Measurements from ENCODE around the gene NFATC4.
"Not testable (repeated sequence)": the region's sequence is repeated elsewhere in the genome, so short reads cannot be mapped to it uniquely, and the experiment has no call there.

- TF ChIP-seq, protein P1, sequence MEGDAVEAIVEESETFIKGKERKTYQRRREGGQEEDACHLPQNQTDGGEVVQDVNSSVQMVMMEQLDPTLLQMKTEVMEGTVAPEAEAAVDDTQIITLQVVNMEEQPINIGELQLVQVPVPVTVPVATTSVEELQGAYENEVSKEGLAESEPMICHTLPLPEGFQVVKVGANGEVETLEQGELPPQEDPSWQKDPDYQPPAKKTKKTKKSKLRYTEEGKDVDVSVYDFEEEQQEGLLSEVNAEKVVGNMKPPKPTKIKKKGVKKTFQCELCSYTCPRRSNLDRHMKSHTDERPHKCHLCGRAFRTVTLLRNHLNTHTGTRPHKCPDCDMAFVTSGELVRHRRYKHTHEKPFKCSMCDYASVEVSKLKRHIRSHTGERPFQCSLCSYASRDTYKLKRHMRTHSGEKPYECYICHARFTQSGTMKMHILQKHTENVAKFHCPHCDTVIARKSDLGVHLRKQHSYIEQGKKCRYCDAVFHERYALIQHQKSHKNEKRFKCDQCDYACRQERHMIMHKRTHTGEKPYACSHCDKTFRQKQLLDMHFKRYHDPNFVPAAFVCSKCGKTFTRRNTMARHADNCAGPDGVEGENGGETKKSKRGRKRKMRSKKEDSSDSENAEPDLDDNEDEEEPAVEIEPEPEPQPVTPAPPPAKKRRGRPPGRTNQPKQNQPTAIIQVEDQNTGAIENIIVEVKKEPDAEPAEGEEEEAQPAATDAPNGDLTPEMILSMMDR (conservative IDR thresholded peaks at IDR 0.05; ENCODE audit: low read depth, low read length) = not testable (repeated sequence)
- TF ChIP-seq EZH2 (IDR thresholded peaks at IDR 0.05; ENCODE audit: low read length, unreplicated experiment) = not testable (repeated sequence)
Measured at GRCh38 chr14:24354482-24354825, 13.5 kb upstream of the NFATC4 start.
